NCI-H2171 treated with DMSO at 0.1 percent for 48 hours (cell line): ENCODE measurements around the gene LBX2.
"Not testable (repeated sequence)": the region's sequence is repeated elsewhere in the genome, so short reads cannot be mapped to it uniquely, and the experiment has no call there.

ENCODE experiments used
- DNase-seq: peaks from one replicate; lab custom pipeline; 2025; lab: John Stamatoyannopoulos, UW

LBX2 gene

GRCh38 chr2:74503506-74504475, 4.4 kb upstream of the LBX2 start:
- DNase-seq, result no peak

GRCh38 chr2:74502720-74503505, 3.5 kb upstream of the LBX2 start:
- no peak for DNase-seq

- no peak for DNase-seq
Observed at GRCh38 chr2:74502147-74502719, 2.8 kb upstream of the LBX2 start.

DNA sequence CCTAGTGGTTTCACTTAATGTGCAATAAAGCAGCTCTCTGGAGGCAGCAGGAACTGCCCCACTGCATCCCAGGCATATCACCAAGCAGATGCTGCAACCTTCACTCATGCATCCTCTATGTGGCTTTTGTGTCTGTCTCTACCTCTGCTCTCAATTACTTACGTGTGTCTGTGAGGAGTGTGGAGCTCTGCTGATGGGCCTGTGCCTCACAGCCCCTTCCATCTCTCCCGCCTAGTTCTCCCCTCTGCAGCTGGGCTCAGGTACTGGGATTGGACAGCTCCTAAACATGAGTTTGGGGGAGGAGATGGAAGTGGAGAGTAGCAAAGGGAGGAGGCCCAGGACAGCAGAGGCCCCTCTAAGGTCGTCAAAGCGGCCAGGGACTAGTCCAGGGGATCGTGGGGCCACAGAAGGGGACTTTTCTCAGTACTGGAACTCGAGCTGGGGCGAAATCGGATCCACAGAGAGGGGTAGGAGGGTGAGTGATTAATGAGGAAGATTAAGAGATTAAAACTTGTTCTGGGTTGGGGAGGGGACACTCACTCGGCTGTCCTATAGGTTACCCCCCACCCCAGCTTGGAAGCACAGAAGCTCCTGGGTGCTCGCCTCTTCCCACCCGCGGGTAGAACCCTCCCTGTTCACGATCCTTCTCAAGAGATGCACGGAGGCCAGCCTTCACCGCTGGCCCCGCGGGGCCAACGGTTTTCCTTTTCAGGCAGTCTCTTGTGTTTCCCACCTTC, 2.1 kb upstream of the LBX2 start:
- no peak for DNase-seq

DNA sequence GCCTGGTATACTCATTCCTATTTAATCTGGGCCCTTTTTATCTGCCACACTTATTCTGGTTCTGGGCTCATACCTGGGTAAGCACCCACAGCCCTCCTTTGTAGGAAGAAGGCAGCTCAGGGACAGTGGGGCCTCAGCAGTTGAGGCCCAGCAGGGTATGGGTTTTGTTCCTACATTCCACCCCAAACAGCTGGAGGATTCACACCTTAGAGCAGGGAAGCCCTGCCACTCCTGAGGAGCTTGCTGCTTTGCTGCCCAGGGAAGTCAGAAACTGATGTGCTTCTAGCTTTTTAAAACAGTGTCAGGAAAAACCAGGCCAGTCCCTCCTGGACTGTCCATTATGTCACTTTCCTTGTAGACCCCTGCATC, 1.2 kb upstream of the LBX2 start:
- DNase-seq, result no peak

GRCh38 chr2:74499940-74500577, 656 bp upstream of the LBX2 start:
- DNase-seq, result no peak

DNA sequence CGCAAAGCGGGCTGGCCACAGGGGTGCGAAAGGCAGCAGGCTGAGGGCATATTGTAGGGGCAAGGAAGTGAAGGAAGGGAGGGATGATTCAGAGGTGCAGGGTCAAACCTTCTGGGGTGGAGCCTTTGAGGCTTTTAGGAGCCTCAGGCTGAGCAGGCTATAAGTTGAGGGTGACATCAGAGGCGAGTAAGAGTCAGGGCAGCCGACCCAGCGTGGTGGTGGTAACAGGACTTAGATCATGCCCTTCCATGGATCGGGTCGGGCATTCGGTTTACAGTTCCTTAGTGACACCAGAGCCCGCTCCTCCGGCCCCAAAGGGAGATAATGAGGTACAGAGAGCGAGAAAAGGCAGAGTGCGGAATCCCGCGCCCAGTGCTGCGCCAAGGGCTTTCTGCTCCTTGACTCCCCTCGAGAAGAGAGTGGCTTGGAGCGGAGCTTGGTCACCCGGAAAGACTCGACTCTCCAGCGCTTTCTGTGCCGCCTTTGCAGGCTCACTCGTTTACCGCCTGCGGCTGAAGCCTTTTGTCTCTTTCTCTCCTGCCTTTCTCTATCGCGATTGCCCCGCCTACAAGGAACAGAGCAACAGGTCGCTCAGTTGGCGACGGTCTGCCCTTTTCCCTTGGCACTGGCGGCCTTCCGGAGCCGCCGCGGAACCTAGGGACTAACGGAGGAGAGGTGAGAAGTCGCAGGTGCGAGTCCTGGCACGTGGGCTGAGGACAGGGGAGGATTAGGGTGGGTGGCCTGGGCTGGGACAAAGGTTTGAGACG, 720 bp downstream of the LBX2 start:
- DNase-seq, result no peak

DNA sequence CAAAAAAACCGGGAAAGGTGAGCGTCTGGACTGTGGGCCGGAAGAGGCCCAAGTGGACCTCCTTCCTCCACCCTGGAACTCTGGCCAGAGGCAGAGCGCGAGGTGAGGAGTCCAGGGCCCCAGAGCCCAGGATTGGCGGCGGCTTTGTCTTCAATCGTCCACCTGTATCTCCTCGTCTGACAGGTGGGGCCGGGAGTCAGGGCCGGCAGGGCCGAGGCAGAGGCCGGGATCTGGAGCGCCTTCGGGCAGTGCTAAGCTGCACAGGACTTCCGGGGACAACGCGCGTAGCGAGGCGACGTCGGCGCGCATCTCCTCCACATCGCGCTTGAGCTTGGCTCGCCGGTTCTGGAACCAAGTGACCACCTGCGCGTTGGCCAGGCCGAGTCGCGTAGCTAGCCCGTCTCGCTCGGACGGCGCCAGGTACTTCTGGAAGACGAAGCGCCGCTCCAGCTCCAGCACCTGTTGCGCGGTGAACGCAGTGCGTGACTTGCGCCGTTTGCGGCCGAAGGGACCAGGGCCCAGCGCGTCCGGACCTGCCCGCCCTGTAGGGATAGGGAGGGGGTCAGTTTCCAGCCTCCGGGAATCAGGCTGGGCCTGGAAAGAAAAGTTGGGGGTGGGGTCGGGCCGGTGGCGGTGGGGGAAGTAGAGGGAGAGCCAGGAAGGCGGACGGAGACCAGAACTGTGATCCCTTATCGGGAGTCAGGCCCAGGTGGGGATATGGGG, 1.5 kb downstream of the LBX2 start:
- DNase-seq, result no peak

- no peak for DNase-seq
Observed at GRCh38 chr2:74496997-74497776, 2.2 kb downstream of the LBX2 start.

- no peak for DNase-seq
Observed at GRCh38 chr2:74495440-74495839, 4.0 kb downstream of the LBX2 start.

DNA sequence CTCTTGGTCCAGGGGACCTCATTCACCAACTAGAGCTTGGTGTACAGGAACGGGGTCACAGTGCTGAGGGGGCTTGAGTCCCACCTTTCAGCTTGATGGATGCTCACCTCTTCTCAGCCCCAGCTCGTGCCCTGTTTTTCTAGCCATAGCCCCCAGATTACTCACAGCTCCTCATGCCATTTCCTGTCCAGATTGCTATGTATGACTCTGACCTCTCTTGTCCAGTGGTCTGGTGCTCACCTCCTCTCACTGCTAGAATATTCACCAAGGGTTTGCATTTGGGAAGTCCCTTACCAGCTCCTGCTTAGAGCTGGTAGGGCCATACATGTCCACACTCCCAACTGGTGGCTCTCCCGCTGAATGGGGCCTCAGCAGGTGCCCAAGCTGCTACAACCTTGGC, 5.9 kb downstream of the LBX2 start:
- no peak for DNase-seq

DNA sequence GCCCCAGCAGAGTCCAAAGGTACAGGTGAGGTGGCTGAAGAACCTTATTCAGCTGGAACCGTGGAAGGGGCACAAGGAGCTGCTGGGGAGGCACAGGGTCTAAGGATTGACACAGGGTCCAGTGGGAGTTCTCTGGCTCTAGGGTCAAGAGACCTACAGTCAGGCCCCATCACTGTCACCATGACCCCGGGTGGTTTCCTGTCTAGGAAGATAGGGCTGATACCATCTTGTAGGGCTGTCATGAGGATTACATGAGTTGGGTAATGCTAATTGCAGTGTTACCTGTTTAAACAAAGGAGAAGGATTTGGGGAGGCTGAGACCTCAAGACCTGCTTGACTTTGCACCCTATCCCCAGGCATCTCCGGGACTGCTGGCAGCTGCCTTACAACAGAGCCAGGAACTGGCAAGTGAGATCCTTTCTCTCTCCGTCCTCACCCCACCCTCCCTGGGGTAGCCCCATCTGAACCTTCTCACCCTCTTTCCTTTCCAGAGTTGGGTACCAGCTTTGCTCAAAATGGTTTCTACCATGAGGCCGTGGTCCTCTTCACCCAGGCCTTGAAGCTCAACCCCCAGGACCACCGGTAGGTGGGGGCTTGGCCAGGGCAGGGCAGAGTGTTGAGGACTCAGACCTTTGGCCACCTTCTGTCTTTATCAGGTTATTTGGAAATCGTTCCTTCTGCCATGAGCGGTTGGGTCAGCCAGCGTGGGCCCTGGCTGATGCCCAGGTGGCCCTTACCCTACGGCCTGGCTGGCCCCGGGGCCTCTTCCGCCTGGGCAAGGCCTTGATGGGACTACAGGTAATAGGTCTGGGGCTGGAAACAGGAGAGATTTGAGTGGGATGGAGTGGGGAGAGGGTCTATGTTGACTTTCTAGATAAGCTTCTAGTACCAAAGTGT, 7.5 kb downstream of the LBX2 start:
- DNase-seq, result no peak

GRCh38 chr2:74489906-74490305, 9.5 kb downstream of the LBX2 start:
- no peak for DNase-seq

DNA sequence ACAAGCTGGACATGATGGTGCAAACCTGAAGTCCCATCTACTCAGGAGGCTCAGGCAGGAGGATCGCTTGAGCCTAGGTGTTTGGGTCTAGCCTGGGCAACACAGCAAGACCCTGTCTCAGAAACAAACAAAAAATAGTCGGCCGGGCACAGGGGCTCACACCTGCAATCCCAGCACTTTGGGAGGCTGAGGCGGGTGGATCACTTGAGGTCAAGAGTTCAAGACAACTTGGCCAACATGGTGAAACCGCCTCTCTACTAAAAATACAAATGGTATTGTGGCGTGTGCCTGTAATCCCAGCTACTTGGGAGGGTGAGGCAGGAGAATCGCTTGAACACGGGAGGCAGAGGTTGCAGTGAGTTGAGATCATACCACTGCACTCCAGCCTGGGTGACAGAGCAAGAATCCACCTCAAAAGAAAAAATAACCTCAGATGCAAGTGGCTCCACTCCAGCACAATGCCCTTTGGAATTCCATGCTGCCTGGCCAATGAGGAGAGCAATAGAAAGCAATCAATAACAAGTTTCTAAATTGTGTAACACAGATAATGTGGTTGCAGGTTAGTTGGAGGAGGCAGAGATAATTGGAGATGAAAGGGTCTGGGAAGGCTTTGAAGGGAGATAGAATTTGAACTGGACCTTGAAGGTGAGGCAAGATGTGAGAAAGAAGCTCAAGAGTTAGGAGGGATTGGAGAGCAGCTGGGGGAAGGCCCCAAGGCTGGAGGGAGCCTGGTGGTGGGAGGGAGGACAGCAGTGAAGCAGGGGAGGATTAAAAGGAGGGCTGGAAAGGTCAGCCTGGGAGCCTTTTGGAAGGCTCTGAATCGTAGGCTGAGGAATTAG, 10.5 kb downstream of the LBX2 start:
- DNase-seq, result no peak

- no peak for DNase-seq
Observed at GRCh38 chr2:74486141-74486540, 13.3 kb downstream of the LBX2 start.

GRCh38 chr2:74483675-74484164, 15.7 kb downstream of the LBX2 start:
- DNase-seq, result not testable (repeated sequence)
